Astrocyte of the spinal cord (primary cell): Measurements from ENCODE around the gene MX1.

Experiments
- DNase-seq: peaks from one replicate; pipeline ENCODE4 v3.0.0; 2011; ENCODE audit warnings: low read depth, low spot score
- H3K4me3 ChIP-seq: 2 replicates; pipeline ENCODE4 v1.5.1; 2011; ENCODE audit warnings: low read depth, mild to moderate bottlenecking, low read length, moderate library complexity
- in situ Hi-C: cut with HindIII; loops from 2 replicates; pipeline ENCODE4 v1.10.0; 2017; ENCODE audit warnings: low sequenced_read_pairs
- TF ChIP-seq, protein P1 (sequence below): IDR thresholded peaks from 2 replicates; pipeline ENCODE4 v1.5.1; 2012; ENCODE audit warnings: low read depth, mild to moderate bottlenecking, low read length, inconsistent platforms

The MX1 gene

DNA sequence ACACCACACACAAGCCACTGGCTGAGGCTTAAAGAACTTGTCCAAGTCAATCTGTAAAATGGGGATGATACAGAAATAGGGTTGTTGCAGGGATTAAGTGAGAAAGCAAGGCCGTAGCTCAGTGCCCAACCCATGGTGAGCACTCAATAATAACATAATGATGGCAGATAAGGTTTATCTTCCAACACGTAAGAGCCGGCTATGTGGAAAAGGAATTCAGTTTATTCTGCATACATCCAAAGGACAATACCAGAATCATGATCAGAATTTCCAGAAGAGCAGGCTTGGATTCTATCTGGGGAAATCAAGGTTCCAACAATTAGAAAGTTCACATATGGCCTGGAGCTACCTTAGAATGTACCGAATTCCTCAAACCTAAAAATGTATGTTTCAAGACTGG, 77.3 kb downstream of the MX1 start:
- TF ChIP-seq, protein P1, sequence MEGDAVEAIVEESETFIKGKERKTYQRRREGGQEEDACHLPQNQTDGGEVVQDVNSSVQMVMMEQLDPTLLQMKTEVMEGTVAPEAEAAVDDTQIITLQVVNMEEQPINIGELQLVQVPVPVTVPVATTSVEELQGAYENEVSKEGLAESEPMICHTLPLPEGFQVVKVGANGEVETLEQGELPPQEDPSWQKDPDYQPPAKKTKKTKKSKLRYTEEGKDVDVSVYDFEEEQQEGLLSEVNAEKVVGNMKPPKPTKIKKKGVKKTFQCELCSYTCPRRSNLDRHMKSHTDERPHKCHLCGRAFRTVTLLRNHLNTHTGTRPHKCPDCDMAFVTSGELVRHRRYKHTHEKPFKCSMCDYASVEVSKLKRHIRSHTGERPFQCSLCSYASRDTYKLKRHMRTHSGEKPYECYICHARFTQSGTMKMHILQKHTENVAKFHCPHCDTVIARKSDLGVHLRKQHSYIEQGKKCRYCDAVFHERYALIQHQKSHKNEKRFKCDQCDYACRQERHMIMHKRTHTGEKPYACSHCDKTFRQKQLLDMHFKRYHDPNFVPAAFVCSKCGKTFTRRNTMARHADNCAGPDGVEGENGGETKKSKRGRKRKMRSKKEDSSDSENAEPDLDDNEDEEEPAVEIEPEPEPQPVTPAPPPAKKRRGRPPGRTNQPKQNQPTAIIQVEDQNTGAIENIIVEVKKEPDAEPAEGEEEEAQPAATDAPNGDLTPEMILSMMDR, result no peak
- in situ Hi-C loops, result no loop called here
- DNase-seq, result no peak

DNA sequence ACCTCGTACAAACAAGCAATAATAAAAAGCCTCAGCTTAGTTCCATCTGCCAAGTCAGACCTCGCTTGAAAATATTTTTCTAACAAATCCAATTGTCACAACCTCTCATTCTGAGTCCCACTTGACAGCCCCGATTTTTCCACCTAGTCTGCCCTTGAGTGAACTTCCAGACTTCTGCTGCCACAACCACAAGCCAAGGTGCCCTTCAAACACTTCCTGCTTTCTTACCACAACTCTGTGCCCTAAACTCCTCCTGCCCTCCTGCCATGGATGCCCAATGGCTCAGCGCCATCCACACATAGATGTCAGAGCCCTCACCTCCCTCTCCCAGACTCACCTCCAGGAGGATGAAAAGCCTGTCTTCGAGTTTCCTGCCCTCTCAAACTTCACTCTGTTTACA, 78.0 kb downstream of the MX1 start:
- in situ Hi-C loops, result no loop called here
- H3K4me3 ChIP-seq, result no peak overlapping the region
- TF ChIP-seq, protein P1, result no peak
- DNase-seq, result no peak

More for the DNA sequence above, 77.3 kb downstream of the MX1 start:
- no peak overlapping the region for H3K4me3 ChIP-seq

DNA sequence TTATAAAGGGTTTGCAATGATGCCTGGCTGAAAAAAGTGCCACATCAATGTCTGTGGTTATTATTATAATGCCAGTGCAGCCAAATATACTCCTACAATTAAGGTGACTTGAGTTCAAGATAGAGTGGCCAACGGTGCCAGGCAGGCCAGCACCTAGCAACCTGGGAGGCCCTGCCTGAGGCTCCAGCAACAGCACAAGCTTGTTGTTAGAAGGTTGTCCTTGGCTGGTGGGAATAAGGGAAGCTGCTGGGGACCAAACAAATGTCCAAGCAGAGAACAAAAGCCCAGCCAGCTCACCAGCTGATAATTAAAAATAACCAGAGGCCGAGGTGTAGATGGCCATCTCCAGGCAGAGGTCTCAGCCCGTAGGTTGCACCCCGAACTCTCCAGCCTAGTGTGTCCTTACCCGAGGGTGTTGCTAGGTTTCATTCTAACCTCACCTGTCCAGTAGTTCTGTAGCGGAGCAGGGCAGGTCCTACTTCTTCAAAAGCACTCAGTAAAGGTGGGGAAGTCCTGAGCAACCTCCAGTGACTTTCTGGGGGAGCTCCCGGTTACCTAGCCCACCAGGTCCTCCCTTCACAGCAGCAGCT, 80.1 kb downstream of the MX1 start:
- DNase-seq, result no peak
- no peak overlapping the region for H3K4me3 ChIP-seq
- in situ Hi-C loops, result no loop called here
- TF ChIP-seq, protein P1, result no peak

DNA sequence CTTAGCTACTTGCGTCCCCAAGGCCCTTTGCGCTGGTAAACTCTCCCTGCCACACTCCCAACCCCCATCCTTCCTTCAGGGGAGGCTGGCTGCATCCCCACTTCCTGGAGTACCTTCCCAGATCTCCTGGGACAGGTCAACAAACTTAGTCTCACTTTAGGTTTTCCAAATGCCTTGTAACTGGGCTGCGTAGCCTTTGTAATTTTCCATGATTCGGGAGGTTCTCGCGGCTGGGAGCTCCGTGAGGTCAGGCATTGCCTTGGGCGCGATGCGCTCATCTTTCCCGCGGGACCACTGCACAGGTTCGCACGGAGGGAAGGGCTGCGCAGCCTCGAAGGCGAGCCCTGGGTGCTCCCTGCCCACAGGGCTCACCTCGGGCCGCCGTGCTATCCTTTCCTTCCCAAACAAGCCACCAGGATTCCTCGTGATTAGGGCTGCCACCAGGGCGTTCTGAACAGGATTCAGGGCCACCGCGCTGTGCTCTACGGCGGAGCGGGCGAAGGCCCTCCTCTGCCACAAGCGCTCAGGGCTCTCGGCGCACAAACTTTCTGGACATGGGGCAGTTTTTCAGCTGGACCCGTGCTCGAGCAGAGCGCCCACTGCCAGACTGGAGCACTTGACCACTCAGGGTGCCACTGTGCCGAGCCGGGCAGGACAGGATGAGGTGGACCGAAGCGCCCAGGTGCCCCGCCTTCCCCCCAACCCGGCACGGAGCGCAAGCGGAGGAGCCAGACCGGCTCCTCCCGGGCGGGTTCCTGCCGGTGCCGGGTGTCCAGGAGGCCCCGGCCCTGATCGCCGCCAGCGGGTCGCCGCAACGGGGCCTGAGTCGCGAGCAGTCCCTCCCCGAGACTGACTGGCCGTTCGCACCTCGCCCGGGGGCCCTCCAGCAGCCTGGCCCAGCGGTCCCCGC, 80.8 kb downstream of the MX1 start:
- H3K4me3 ChIP-seq, result no peak overlapping the region
- no peak for DNase-seq
- TF ChIP-seq, protein P1, result no peak
- in situ Hi-C loops, result no loop called here

DNA sequence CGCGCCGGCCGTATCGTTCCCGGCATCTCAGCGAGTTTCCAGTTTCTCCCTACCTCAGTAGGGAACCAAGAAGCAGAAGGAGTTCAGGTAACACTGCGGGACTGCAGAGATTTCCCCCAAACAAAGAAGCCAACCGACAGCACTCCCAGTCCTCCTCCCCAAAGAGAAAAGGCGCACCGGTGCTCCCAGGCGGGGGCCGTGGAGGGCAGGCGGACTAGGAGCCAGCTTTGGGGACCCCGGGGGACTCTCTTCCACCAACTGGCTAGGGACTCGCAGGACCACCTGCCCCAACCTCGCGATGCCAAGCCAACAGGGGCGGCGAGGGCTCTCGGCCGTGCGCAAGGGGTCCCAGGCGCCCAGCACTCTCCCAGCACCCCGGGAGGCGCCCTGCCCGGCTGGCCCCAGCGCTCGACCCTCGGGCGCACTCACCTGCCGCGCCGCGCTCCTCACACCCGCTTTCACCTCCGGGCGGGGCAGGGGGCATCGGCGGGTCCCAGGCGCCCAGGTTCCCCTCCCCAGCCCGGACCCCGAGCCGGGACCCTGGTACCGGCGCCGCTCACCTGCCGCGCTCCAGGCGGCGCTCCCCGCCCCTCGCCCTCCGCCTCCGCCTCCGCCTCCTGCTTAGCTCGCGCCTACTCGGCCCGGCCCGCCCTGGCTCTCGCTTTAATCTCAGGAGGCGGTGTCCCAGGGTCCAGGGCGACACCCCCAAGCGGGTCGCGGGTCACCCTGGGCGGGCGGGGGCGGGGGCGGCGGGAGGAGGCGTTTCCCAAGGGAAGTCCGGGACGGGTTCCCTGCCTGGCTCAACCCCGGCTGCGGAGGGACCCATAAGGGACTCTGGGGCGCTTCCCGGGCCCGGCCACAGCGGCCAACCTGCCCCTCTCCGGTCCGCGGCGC, 81.7 kb downstream of the MX1 start, which contains the start of gene TMPRSS2:
TMPRSS2 (minus strand) TSS at position 638 of the 894 bp plus-strand sequence. CDS start 10,025 bp downstream, outside the sequence.
- in situ Hi-C loops, result no loop called here
- TF ChIP-seq, protein P1, result no peak
- no peak within 1 kb of the TSS for H3K4me3 ChIP-seq
- DNase-seq, result no peak
